AG10803 (cell line): ENCODE results near the gene COPA.

Experiments
- DNase-seq: peaks from one replicate; pipeline ENCODE4 v3.0.0; 2010; ENCODE audit warnings: low read depth
- H3K4me3 ChIP-seq: 2 replicates; pipeline ENCODE4 v1.5.1; 2011; ENCODE audit warnings: mild to moderate bottlenecking, low read length, control low read depth
- TF ChIP-seq, protein P1 (sequence below): conservative IDR thresholded peaks from 2 replicates; pipeline ENCODE4 v1.5.1; 2011; ENCODE audit warnings: mild to moderate bottlenecking, low read length, control low read depth, inconsistent platforms

Gene COPA

GRCh38 chr1:160328184-160328583 lies 14.9 kb downstream of the COPA start:
- TF ChIP-seq, protein P1, sequence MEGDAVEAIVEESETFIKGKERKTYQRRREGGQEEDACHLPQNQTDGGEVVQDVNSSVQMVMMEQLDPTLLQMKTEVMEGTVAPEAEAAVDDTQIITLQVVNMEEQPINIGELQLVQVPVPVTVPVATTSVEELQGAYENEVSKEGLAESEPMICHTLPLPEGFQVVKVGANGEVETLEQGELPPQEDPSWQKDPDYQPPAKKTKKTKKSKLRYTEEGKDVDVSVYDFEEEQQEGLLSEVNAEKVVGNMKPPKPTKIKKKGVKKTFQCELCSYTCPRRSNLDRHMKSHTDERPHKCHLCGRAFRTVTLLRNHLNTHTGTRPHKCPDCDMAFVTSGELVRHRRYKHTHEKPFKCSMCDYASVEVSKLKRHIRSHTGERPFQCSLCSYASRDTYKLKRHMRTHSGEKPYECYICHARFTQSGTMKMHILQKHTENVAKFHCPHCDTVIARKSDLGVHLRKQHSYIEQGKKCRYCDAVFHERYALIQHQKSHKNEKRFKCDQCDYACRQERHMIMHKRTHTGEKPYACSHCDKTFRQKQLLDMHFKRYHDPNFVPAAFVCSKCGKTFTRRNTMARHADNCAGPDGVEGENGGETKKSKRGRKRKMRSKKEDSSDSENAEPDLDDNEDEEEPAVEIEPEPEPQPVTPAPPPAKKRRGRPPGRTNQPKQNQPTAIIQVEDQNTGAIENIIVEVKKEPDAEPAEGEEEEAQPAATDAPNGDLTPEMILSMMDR = no peak
- DNase-seq = no peak
- H3K4me3 ChIP-seq = no peak overlapping the region

DNA sequence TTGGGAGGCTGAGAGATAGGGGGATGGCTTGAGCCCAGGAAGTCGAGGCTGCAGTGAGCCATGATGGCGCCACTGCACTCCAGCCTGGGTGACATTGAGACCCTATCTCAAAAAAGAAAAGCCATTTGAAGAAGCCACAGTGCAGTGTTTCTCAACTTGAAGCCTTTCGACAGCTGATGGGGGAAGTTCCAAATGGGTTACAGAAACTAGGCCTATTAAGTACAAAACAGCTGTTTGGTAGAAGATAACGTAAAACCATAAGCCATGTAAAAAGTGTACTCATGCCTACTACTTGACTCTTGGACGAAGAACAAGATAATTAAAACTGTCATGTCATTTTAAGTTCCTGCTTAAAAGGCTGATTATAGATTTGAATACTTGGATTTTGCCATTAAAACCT lies 16.6 kb downstream of the COPA start:
- no peak overlapping the region for H3K4me3 ChIP-seq
- DNase-seq = no peak
- TF ChIP-seq, protein P1 = no peak

GRCh38 chr1:160325252-160325651 lies 17.8 kb downstream of the COPA start:
- DNase-seq = no peak
- TF ChIP-seq, protein P1 = no peak
- no peak overlapping the region for H3K4me3 ChIP-seq

GRCh38 chr1:160322831-160323230 lies 20.2 kb downstream of the COPA start:
- TF ChIP-seq, protein P1 = no peak
- DNase-seq = no peak
- no peak overlapping the region for H3K4me3 ChIP-seq

DNA sequence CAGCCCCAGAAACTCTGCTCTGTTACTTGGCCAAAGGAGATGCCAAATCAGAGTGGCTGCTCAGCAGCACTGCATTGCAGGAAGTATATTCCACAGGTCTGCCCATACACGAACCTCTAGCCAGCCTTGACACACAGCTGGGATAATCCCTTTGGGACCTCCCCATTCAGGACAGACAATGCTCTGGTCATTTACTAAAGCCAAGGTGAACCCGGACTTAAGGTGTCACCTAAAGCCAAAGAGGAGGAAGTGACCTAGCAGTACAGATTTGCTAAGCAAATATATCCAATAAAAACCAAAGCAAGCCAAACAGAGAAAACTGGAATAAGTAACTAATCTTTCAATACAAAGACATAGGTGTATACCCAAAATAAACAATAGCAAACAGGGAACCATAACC lies 27.7 kb downstream of the COPA start:
- TF ChIP-seq, protein P1 = no peak
- no peak overlapping the region for H3K4me3 ChIP-seq
- no peak for DNase-seq

DNA sequence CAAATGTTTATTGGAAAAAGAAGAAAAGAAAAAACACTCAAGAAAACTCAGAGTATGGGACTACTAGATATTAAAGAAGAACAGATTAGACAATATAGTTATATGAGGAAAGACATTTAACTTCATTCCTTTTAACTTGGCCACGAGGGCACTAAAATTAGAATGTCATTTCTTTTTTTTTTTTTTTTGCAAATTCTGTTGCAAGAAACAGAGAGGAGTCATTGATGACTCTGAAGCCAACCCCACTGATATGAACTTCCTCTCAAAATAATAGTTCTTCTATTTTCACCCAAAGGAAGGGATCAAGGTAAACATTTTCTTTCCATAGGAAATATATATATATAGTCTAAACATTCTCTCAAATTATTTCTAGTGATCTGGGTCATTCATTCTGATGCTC lies 33.5 kb downstream of the COPA start:
- TF ChIP-seq, protein P1 = no peak
- DNase-seq = no peak
- no peak overlapping the region for H3K4me3 ChIP-seq

GRCh38 chr1:160309185-160309557 lies 33.9 kb downstream of the COPA start:
- TF ChIP-seq, protein P1 = no peak
- H3K4me3 ChIP-seq = no peak overlapping the region
- DNase-seq = peak; percentile 21
